Hepatocyte (in vitro differentiated cells): Measurements from ENCODE around the gene OTULINL. TPM values are rescaled to one million over a fixed set of nuclear protein-coding genes. Genes with fewer than 3 reads are reported as not detected.
"Not testable (repeated sequence)": the region's sequence is repeated elsewhere in the genome, so short reads cannot be mapped to it uniquely, and the experiment has no call there.

ENCODE experiments used
- DNase-seq: peaks from one replicate; pipeline ENCODE4 v3.0.0-alpha.2; 2016; ENCODE audit warnings: low spot score
- H2AFZ ChIP-seq: fragments of 200-600 bp; sonication (generic); 2 replicates; pipeline ENCODE4 v1.6.0; 2016; ENCODE audit warnings: antibody characterized with exemption, mild to moderate bottlenecking
- H3K27ac ChIP-seq: fragments of 200-600 bp; sonication (generic); 2 replicates; pipeline ENCODE4 v1.5.1; 2016; ENCODE audit warnings: mild to moderate bottlenecking
- H3K27me3 ChIP-seq: fragments of 200-600 bp; sonication (generic); 2 replicates; pipeline ENCODE4 v1.6.1; 2016
- H3K36me3 ChIP-seq: fragments of 200-600 bp; sonication (generic); replicated peaks from 2 replicates; pipeline ENCODE4 v1.5.1; 2016; ENCODE audit warnings: low read depth; ENCODE audit not compliant: insufficient read depth
- H3K4me1 ChIP-seq: fragments of 200-600 bp; sonication (generic); 2 replicates; pipeline ENCODE4 v1.5.1; 2016; ENCODE audit warnings: mild to moderate bottlenecking, moderate library complexity; ENCODE audit not compliant: insufficient read depth
- H3K4me2 ChIP-seq: fragments of 200-600 bp; sonication (generic); 2 replicates; pipeline ENCODE4 v1.6.0; 2016
- H3K4me3 ChIP-seq: fragments of 200-600 bp; sonication (generic); 2 replicates; pipeline ENCODE4 v1.5.1; 2016; ENCODE audit warnings: mild to moderate bottlenecking
- H3K79me2 ChIP-seq: fragments of 200-600 bp; sonication (generic); 2 replicates; pipeline ENCODE4 v1.6.0; 2017; ENCODE audit warnings: mild to moderate bottlenecking
- H3K9me2 ChIP-seq: fragments of 200-600 bp; sonication (generic); replicated peaks from 2 replicates; pipeline ENCODE4 v1.6.0; 2017; ENCODE audit warnings: mild to moderate bottlenecking; ENCODE audit not compliant: insufficient read depth
- H3K9me3 ChIP-seq: fragments of 200-600 bp; sonication (generic); 2 replicates; pipeline ENCODE4 v1.5.1; 2016; ENCODE audit warnings: low read depth, mild to moderate bottlenecking
- H4K20me1 ChIP-seq: fragments of 200-600 bp; sonication (generic); 2 replicates; pipeline ENCODE4 v1.6.0; 2016; ENCODE audit warnings: mild to moderate bottlenecking; ENCODE audit not compliant: insufficient read depth, poor library complexity, severe bottlenecking
- EZH2 ChIP-seq: fragments of 200-600 bp; sonication (generic); IDR thresholded peaks from 2 replicates; pipeline ENCODE4 v1.6.1; 2016; ENCODE audit warnings: antibody characterized with exemption, mild to moderate bottlenecking, borderline replicate concordance
- EZH2phosphoT487 ChIP-seq: fragments of 200-600 bp; sonication (generic); IDR thresholded peaks from one replicate; pipeline ENCODE4 v1.6.1; 2018; ENCODE audit warnings: antibody characterized with exemption, mild to moderate bottlenecking, low read depth, moderate library complexity; ENCODE audit not compliant: unreplicated experiment, severe bottlenecking
- WGBS: methylation state at CpG from one replicate; pipeline ENCODE4 v1.1.6; 2016; ENCODE audit warnings: low lambda C conversion rate; ENCODE audit errors: missing lambda C conversion rate; 5-methylcytosine and 5-hydroxymethylcytosine counted together
- polyA plus RNA-seq: library from polyadenylated mRNA; unstranded; fragments of >200 nt; fragmentation: Nextera tagmentation; extraction: Ambion mirVana; gene quantifications from 2 replicates; pipeline ENCODE4 v1.2.1, GENCODE V29; 2016
- total RNA-seq: library from RNA; depleted of rRNA; stranded (reverse); fragments of >200 nt; gene quantifications from 2 replicates; pipeline ENCODE4 v1.2.3, GENCODE V29; 2014
- TF ChIP-seq, protein P1 (sequence below): fragments of 200-600 bp; sonication (generic); IDR thresholded peaks from 2 replicates; pipeline ENCODE4 v1.5.1; 2016; ENCODE audit warnings: antibody characterized with exemption, mild to moderate bottlenecking; ENCODE audit not compliant: poor library complexity

The OTULINL gene
- total and polyA plus RNA-seq, 2 experiments from 2014 or later: 25.4 to 35.4 TPM

GRCh38 chr5:14552017-14552416 lies 29.6 kb upstream of the OTULINL start:
- no peaks in the 10 kb centered on the region for H3K9me2 ChIP-seq
- H3K79me2 ChIP-seq: no peaks in the 10 kb centered on the region
- no peaks in the 10 kb centered on the region for H4K20me1 ChIP-seq
- peaks cover 2% of the 10 kb centered on the region for H3K4me1 ChIP-seq
- no peaks in the 10 kb centered on the region for H3K9me3 ChIP-seq
- no peak overlapping the region for H2AFZ ChIP-seq
- H3K36me3 ChIP-seq: no peaks in the 10 kb centered on the region
- DNase-seq: no peak
- TF ChIP-seq EZH2 (no peak), EZH2phosphoT487 (no peak)
- TF ChIP-seq, protein P1, sequence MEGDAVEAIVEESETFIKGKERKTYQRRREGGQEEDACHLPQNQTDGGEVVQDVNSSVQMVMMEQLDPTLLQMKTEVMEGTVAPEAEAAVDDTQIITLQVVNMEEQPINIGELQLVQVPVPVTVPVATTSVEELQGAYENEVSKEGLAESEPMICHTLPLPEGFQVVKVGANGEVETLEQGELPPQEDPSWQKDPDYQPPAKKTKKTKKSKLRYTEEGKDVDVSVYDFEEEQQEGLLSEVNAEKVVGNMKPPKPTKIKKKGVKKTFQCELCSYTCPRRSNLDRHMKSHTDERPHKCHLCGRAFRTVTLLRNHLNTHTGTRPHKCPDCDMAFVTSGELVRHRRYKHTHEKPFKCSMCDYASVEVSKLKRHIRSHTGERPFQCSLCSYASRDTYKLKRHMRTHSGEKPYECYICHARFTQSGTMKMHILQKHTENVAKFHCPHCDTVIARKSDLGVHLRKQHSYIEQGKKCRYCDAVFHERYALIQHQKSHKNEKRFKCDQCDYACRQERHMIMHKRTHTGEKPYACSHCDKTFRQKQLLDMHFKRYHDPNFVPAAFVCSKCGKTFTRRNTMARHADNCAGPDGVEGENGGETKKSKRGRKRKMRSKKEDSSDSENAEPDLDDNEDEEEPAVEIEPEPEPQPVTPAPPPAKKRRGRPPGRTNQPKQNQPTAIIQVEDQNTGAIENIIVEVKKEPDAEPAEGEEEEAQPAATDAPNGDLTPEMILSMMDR: no peak
- H3K27ac ChIP-seq: peak overlapping the region; percentile 26
- WGBS: 63% methylated on average over 1 of the region's 1 CpG
- no peak overlapping the region for H3K4me2 ChIP-seq
- H3K4me3 ChIP-seq: no peak overlapping the region
- H3K27me3 ChIP-seq: no peaks in the 10 kb centered on the region

DNA sequence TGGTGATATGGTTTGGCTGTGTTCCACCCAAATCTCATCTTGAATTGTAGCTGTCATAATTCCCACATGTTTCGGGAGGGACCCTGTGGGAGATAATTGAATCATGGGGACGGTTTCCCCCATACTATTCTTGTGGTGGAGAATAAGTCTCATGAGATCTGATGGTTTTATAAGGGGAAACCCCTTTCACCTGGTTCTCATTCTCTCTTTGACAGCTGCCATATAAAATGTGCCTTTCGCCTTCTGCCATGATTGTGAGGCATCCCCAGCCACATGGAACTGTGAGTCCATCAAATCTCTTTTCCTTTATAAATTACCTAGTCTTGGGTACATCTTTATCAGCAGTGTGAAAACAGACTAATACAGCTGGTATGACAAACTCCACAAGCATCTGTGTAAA lies 27.3 kb upstream of the OTULINL start:
- H3K4me2 ChIP-seq, H3K9me3 ChIP-seq, H4K20me1 ChIP-seq, H3K27ac ChIP-seq, H2AFZ ChIP-seq, H3K27me3 ChIP-seq, H3K9me2 ChIP-seq, H3K79me2 ChIP-seq, DNase-seq, H3K4me3 ChIP-seq, H3K36me3 ChIP-seq, H3K4me1 ChIP-seq: not testable (repeated sequence)
- WGBS: 77% methylated on average over 3 of the region's 3 CpGs

DNA sequence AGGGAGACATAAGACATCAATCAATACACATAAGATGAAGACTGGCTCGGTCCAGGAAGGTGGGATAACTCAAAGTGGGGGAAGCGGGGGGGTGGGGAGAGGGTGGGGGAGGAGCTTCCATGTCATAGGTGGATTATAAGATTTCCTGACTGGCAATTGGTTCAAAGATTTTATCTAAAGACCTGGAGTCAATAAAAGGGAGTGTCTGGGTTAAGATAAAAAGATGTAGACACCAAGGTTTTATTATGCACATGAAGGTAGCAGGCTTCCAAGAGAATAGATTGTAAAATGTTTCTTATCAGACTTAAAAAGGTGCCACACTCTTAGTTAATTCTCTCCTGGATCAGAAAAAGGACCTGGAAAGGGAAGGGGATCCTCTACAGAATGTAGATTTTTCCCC lies 25.6 kb upstream of the OTULINL start:
- no peaks in the 10 kb centered on the region for H3K27me3 ChIP-seq
- 68% methylated on average over 2 of the region's 2 CpGs for WGBS

DNA sequence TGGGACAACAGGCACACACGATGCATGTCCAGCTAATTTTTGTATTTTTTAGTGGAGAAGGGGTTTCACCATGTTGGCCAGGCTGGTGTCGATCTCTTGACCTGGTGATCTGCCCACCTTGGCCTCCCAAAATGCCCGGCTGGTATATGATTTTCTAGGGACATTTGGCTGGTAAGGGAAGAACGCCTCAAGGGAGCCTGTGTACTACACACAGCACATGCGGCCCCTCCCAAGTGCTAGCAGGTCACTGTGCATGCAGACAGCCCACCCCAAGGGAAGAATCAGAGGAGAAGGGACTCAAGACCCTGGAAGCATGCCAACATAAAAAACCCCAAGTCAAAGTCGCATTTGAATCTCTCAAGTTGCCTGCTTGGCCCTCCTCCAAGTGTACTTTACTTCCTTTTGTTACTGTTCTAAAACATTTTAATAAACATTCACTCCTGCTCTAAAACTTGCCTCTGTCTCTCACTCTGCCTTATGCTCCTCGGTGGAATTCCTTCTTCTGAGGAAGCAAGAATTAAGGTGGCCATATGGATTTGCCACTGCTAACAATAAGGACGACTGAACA lies 24.3 kb upstream of the OTULINL start:
- Histone ChIP-seq H3K4me1 (peaks cover 5% of the 10 kb centered on the region), H4K20me1 (no peaks in the 10 kb centered on the region), H3K36me3 (no peaks in the 10 kb centered on the region), H3K9me3 (no peaks in the 10 kb centered on the region), H2AFZ (no peak overlapping the region), H3K4me2 (peak overlapping the region; percentile 11), H3K4me3 (no peak overlapping the region), H3K79me2 (no peaks in the 10 kb centered on the region), H3K9me2 (no peaks in the 10 kb centered on the region), H3K27me3 (no peaks in the 10 kb centered on the region), H3K27ac (peak overlapping the region; percentile 33)
- TF ChIP-seq EZH2: no peak
- TF ChIP-seq EZH2phosphoT487: no peak
- TF ChIP-seq, protein P1: no peak
- DNase-seq: peak; percentile 48
- 63% methylated on average over 8 of the region's 8 CpGs for WGBS

More for the DNA sequence above, 25.6 kb upstream of the OTULINL start:
- no peak overlapping the region for H2AFZ ChIP-seq
- H3K79me2 ChIP-seq: no peaks in the 10 kb centered on the region
- H3K9me3 ChIP-seq: no peaks in the 10 kb centered on the region
- TF ChIP-seq EZH2phosphoT487 (no peak), EZH2 (no peak)
- TF ChIP-seq, protein P1: no peak
- H3K4me1 ChIP-seq: peaks cover 5% of the 10 kb centered on the region
- no peaks in the 10 kb centered on the region for H3K9me2 ChIP-seq
- no peaks in the 10 kb centered on the region for H3K36me3 ChIP-seq
- H4K20me1 ChIP-seq: no peaks in the 10 kb centered on the region
- DNase-seq: no peak
- H3K4me2 ChIP-seq: no peak overlapping the region
- peak overlapping the region; percentile 61 for H3K27ac ChIP-seq
- H3K4me3 ChIP-seq: no peak overlapping the region
